Ascending aorta (tissue), 2 donors: ENCODE measurements around the gene EFCAB13. TPM values are rescaled to one million over a fixed set of nuclear protein-coding genes. Genes with fewer than 3 reads are reported as not detected.
A peak's percentile ranks its signal among the peaks of the same experiment; 100 is the strongest.

ENCODE experiments used
- DNase-seq, 2 donors: peaks; one replicate each; pipeline ENCODE4 v3.0.0-alpha.2; 2019; ENCODE audit warnings: low spot score in 2 of 2
- H3K27ac ChIP-seq, 2 donors: fragments of 200-600 bp; sonication (generic); one replicate each; pipeline ENCODE4 v1.5.1; 2016 to 2017; ENCODE audit warnings: mild to moderate bottlenecking in 1 of 2
- H3K27me3 ChIP-seq: fragments of 200-600 bp; sonication (generic); one replicate; pipeline ENCODE4 v1.5.1; 2017
- H3K36me3 ChIP-seq, 2 donors: fragments of 200-600 bp; sonication (generic); one replicate each; pipeline ENCODE4 v1.5.1; 2016
- H3K4me1 ChIP-seq, 2 donors: fragments of 200-600 bp; sonication (generic); one replicate each; pipeline ENCODE4 v1.5.1; 2016 to 2017; ENCODE audit warnings: mild to moderate bottlenecking in 1 of 2
- H3K4me3 ChIP-seq, 2 donors: fragments of 200-600 bp; sonication (generic); one replicate each; pipeline ENCODE4 v1.5.1; 2016 to 2017; ENCODE audit warnings: mild to moderate bottlenecking in 1 of 2
- H3K9me3 ChIP-seq, 2 donors: fragments of 200-600 bp; sonication (generic); one replicate each; pipeline ENCODE4 v1.5.1; 2016
- CTCF ChIP-seq, 3 experiments: fragments of 200-600 bp in 2 of 3; fragments of 450-650 bp in 1 of 3; sonication (generic) in 2 of 3; IDR thresholded peaks; one replicate each; pipeline ENCODE4 v1.5.1; 2016 to 2019; ENCODE audit warnings: antibody characterized with exemption in 3 of 3, mild to moderate bottlenecking in 1 of 3, moderate library complexity in 1 of 3
- intact Hi-C: fragments of 100-400 bp; cut with DNase I; formaldehyde crosslinking; loops from one replicate; pipeline ENCODE4 v1.15.1; 2023
- total RNA-seq: library from RNA; depleted of rRNA; stranded (reverse); fragments of >200 nt; gene quantifications from one replicate; pipeline ENCODE4 v1.1.0, GENCODE V29; 2016

EFCAB13 gene, protein sequence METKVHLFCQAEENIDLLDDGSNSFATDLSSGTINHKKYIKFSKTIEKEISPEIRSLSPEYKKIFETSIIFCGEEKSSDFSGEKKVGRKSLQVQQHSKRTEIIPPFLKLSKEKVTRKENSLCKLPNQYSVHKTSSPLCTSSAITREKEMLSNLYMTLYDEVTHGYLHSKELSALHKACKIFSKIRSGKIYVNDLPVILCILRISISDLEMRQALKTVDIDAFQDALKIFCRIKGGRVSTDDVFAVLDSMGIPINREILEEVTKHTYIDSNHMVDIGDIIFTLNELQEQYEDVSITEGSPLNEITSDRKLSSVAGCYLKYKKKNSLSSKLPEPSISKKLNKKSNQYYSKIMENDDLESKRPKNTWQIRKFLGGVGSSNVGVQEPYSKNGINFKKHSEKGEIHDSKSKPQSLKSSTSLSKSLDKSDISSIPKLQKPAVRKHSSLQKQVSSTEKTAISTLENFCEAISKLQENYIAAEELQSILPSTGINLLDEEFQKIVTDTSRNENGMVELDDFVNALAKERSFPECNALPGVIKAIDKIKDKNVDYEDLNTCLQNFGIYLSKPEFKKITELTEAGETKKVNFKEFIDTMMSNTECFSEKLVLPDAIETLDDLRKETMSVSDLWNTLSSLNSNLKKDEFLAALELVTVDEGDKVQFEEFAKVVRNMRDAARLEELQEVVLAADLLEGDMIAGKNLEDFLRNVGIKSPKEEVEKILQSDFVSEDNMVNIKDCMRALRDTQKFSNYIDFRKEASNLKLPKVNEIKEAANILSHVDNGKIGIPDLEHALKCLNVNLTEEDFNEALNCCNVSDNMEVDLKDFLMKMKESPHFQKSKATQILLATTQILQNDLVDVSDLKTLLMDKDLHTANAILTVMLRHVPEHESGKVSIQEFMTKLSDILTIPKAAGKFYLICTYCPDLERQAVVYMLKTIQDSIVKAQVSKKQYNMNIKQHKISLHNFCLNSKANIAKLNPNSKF
- total RNA-seq, result 1.2 TPM

DNA sequence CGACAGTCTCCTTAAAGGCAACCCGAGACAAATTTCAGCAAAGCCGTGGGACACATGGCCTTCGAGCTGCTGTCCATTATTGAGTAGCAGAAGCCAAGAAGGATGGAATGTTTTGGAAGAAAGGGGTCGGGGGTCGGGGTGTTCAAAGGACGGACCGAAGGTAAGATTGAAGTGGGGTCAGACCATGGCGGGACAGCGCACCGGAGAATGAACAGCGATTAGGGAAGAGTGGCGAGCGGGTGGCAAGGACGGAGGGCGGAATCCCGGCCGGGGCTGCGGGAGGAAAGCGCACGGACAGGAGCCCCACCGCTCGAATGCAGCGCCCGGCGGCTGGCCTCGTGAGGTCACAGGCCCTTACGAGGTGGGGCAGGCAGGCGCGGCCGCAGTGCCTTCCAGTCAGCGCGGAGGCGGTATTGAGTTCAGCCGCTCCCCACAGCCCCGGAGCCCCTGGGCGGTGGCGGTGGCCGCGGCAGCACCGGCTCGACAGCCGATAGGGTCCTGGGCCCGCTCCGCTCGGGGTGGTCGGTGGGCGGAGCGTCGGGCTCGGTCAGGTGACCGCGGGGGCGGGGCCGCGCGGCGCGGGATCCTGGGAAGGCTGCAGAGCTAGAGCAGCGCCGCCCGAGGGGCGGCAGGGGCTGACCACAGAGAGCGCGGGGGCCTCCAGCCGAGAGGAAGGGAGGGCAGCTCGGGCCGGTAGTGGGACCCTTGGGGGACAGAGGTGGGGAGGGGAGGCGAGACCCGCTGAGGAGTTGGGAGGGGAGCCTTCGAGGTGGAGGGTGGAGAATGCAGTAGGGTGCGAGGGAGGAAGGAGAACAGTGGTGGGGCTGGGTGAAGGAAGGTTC is at the start of gene EFCAB13:
Gene EFCAB13, plus strand, starts transcription at position 574 of the 842 bp plus-strand sequence. CDS start 4,399 bp downstream, outside the sequence.
- peak within 1 kb of the TSS; percentile 89 to 93 for H3K27ac ChIP-seq
- no peaks in the 10 kb centered on the region for H3K36me3 ChIP-seq
- H3K27me3 ChIP-seq, result no peaks in the 10 kb centered on the region
- H3K4me1 ChIP-seq, result peaks cover 0 to 5% of the 10 kb centered on the region in 2 donors
- TF ChIP-seq CTCF (IDR thresholded peaks at IDR 0.05), result peak; percentile 21 to 51 (median 32)
- intact Hi-C loops, result loop anchor here (2.0 kb wide), 2 partner anchors 45 to 99 kb away; no protein-coding TSS in a partner anchor
- peak within 1 kb of the TSS; percentile 65 to 77 for H3K4me3 ChIP-seq
- peaks cover 0 to 8% of the 10 kb centered on the region in 2 donors for H3K9me3 ChIP-seq
- peak; percentile 62 to 95 for DNase-seq

GRCh38 chr17:47274319-47275069 is 49.3 kb upstream of the EFCAB13 start:
- no peaks in the 10 kb centered on the region for H3K9me3 ChIP-seq
- H3K27me3 ChIP-seq, result no peaks in the 10 kb centered on the region
- no peak for TF ChIP-seq CTCF (IDR thresholded peaks at IDR 0.05)
- no peak overlapping the region for H3K4me3 ChIP-seq
- peaks cover 0 to 2% of the 10 kb centered on the region in 2 donors for H3K36me3 ChIP-seq
- intact Hi-C loops, result loop anchor here (2.0 kb wide), 2 partner anchors 20 to 34 kb away; no protein-coding TSS in a partner anchor
- peaks cover 35 to 68% of the 10 kb centered on the region in 2 donors for H3K4me1 ChIP-seq
- peak overlapping the region; percentile 96 to 97 for H3K27ac ChIP-seq
- DNase-seq, result peak in 1 of 2 donors; percentile 51

DNA sequence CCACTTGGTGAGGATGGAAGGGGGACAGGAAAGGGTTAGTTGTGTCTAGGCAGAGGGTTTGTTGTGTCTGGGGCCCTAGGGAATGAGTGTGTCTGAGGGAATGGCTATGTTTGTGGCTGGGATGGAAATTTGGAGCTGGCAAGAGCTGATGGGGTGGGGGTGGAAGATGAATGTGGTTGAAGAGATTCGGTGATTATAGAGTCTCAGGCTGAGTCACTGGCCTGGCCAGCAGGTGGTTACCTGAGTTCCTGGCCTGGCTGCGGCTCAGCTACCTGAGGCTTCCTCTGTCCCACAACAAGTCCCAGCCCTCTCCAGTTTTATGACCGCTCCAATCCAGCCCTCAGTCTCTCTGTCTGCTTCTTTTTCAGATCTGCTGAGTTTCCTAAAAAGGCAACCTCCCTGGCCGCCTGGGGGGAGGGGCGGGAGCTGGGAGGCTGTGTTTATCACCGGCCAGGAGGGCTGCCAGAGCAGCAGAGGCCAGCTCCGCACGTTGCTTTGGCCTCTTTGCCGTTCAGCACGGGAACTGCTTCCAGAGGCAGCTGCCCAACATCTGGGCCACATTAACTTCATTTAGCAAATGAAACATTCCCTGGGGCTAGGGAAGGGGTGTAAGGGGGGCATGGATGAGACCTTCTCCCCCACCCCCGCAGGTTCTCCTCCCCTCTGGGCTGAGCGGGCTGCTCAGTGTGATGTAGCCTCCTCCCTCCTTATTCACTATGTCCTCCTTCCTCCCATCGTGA is 48.3 kb upstream of the EFCAB13 start:
- peaks cover 0 to 2% of the 10 kb centered on the region in 2 donors for H3K36me3 ChIP-seq
- H3K27me3 ChIP-seq, result no peaks in the 10 kb centered on the region
- DNase-seq, result peak; percentile 57 to 92
- TF ChIP-seq CTCF (IDR thresholded peaks at IDR 0.05), result no peak
- H3K4me1 ChIP-seq, result peaks cover 43 to 68% of the 10 kb centered on the region in 2 donors
- peak overlapping the region; percentile 96 to 97 for H3K27ac ChIP-seq
- H3K9me3 ChIP-seq, result no peaks in the 10 kb centered on the region
- no peak overlapping the region for H3K4me3 ChIP-seq
- intact Hi-C loops, result loop anchor here (2.0 kb wide), 2 partner anchors 21 to 35 kb away; no protein-coding TSS in a partner anchor

DNA sequence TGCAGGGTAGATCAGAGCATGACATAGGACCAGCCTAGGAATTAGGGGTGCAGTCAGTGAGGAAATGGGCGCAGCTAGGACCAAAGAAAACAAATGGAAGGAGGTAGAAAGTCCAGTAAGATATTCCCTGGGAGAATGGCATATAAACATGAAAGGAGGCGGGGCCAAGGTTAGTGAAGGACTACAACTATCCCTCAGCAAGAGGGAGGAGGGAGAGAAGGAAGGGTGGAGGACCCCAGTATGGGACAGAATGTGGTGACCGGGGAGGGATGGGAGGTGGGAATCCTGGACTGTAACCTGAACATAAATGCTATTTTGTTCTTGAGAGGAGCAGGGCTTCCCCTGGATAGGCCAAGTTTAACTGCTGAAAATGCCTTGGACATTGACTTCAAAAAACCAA is 47.3 kb upstream of the EFCAB13 start:
- Histone ChIP-seq H3K4me3 (no peak overlapping the region), H3K27ac (peak overlapping the region; percentile 96 to 97), H3K4me1 (peaks cover 43 to 71% of the 10 kb centered on the region in 2 donors), H3K9me3 (no peaks in the 10 kb centered on the region), H3K36me3 (peaks cover 0 to 2% of the 10 kb centered on the region in 2 donors), H3K27me3 (no peaks in the 10 kb centered on the region)
- no peak for TF ChIP-seq CTCF (IDR thresholded peaks at IDR 0.05)
- DNase-seq, result no peak
- intact Hi-C loops, result no loop called here
